DOHH2 (cell line): ENCODE results near the gene BHLHE40.

Source experiments
- H3F3A ChIP-seq: fragments of 200-600 bp; sonication (generic), shearing (Covaris generic); 2 replicates; pipeline ENCODE4 v1.6.0; 2016; ENCODE audit warnings: antibody characterized with exemption, mild to moderate bottlenecking; ENCODE audit not compliant: control insufficient read depth, insufficient read depth
- H3K27ac ChIP-seq: fragments of 200-600 bp; sonication (generic); 2 replicates; pipeline ENCODE4 v1.5.1; 2014; ENCODE audit warnings: low read depth, mild to moderate bottlenecking, low read length, moderate library complexity
- H3K27me3 ChIP-seq: fragments of 200-600 bp; sonication (generic); 2 replicates; pipeline ENCODE4 v1.6.1; 2014; ENCODE audit warnings: mild to moderate bottlenecking, low read length, mixed read lengths; ENCODE audit not compliant: control insufficient read depth
- H3K36me3 ChIP-seq: fragments of 200-600 bp; sonication (generic); 2 replicates; pipeline ENCODE4 v1.6.1; 2014; ENCODE audit warnings: mild to moderate bottlenecking, low read length, moderate library complexity, mixed read lengths; ENCODE audit not compliant: control insufficient read depth
- H3K4me1 ChIP-seq: fragments of 200-600 bp; sonication (generic); 2 replicates; pipeline ENCODE4 v1.6.1; 2014; ENCODE audit warnings: mild to moderate bottlenecking, low read length, mixed read lengths; ENCODE audit not compliant: control insufficient read depth
- H3K4me2 ChIP-seq: fragments of 200-600 bp; sonication (generic); 2 replicates; pipeline ENCODE4 v1.6.0; 2014; ENCODE audit warnings: mild to moderate bottlenecking, low read length, moderate library complexity
- H3K4me3 ChIP-seq: fragments of 200-600 bp; sonication (generic); 2 replicates; pipeline ENCODE4 v1.5.1; 2014; ENCODE audit warnings: mild to moderate bottlenecking, low read length, mixed read lengths
- H3K79me2 ChIP-seq: fragments of 200-600 bp; sonication (generic); 2 replicates; pipeline ENCODE4 v1.6.1; 2014; ENCODE audit warnings: mild to moderate bottlenecking, low read length, mixed read lengths; ENCODE audit not compliant: control insufficient read depth
- H3K9me2 ChIP-seq: fragments of 200-600 bp; sonication (generic); replicated peaks from 2 replicates; pipeline ENCODE4 v1.6.1; 2014; ENCODE audit warnings: mild to moderate bottlenecking, low read length, mixed read lengths; ENCODE audit not compliant: control insufficient read depth
- H3K9me3 ChIP-seq: fragments of 200-600 bp; sonication (generic); 2 replicates; pipeline ENCODE4 v1.6.1; 2014; ENCODE audit warnings: antibody characterized with exemption, low read length, mixed read lengths; ENCODE audit not compliant: control insufficient read depth, insufficient read depth
- H4K20me1 ChIP-seq: fragments of 200-600 bp; sonication (generic); 2 replicates; pipeline ENCODE4 v1.6.0; 2014; ENCODE audit warnings: low read depth, mild to moderate bottlenecking, antibody characterized with exemption, low read length, moderate library complexity; ENCODE audit not compliant: control insufficient read depth, insufficient read depth
- EZH2phosphoT487 ChIP-seq: fragments of 200-600 bp; sonication (generic); IDR thresholded peaks from 2 replicates; pipeline ENCODE4 v1.6.1; 2017; ENCODE audit warnings: borderline replicate concordance, mild to moderate bottlenecking, antibody characterized with exemption, low read length, moderate library complexity, mixed read lengths
- TF ChIP-seq, protein P1 (sequence below): fragments of 200-600 bp; sonication (generic); IDR thresholded peaks from one replicate; pipeline ENCODE4 v1.5.1; 2014; ENCODE audit warnings: antibody characterized with exemption, mild to moderate bottlenecking, low read depth, low read length; ENCODE audit not compliant: poor library complexity, severe bottlenecking

Gene BHLHE40

GRCh38 chr3:5010706-5011554 lies 31.7 kb downstream of the BHLHE40 start:
- peaks cover 9% of the 10 kb centered on the region; the same call in 1 of the 2 replicates for H4K20me1 ChIP-seq

GRCh38 chr3:5011555-5012256 lies 32.5 kb downstream of the BHLHE40 start:
- H3K4me2 ChIP-seq, result peak overlapping the region; percentile 80
- H4K20me1 ChIP-seq, result peaks cover 7% of the 10 kb centered on the region; the same call in 1 of the 2 replicates
- H3F3A ChIP-seq, result 0 out of 2 replicates have a peak, but pooled peaks cover 4% of the 10 kb centered on the region
- no peaks in the 10 kb centered on the region for H3K9me2 ChIP-seq
- no peaks in the 10 kb centered on the region for H3K9me3 ChIP-seq
- TF ChIP-seq EZH2phosphoT487, result no peak
- TF ChIP-seq, protein P1, sequence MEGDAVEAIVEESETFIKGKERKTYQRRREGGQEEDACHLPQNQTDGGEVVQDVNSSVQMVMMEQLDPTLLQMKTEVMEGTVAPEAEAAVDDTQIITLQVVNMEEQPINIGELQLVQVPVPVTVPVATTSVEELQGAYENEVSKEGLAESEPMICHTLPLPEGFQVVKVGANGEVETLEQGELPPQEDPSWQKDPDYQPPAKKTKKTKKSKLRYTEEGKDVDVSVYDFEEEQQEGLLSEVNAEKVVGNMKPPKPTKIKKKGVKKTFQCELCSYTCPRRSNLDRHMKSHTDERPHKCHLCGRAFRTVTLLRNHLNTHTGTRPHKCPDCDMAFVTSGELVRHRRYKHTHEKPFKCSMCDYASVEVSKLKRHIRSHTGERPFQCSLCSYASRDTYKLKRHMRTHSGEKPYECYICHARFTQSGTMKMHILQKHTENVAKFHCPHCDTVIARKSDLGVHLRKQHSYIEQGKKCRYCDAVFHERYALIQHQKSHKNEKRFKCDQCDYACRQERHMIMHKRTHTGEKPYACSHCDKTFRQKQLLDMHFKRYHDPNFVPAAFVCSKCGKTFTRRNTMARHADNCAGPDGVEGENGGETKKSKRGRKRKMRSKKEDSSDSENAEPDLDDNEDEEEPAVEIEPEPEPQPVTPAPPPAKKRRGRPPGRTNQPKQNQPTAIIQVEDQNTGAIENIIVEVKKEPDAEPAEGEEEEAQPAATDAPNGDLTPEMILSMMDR, result no peak
- peaks cover 49% of the 10 kb centered on the region for H3K27me3 ChIP-seq
- H3K27ac ChIP-seq, result peak overlapping the region; percentile 36
- peak overlapping the region; percentile 58 for H3K4me3 ChIP-seq
- H3K36me3 ChIP-seq, result no peaks in the 10 kb centered on the region
- H3K79me2 ChIP-seq, result no peaks in the 10 kb centered on the region
- peaks cover 58% of the 10 kb centered on the region for H3K4me1 ChIP-seq

More at GRCh38 chr3:5010706-5011554, 31.7 kb downstream of the BHLHE40 start:
- H3K4me2 ChIP-seq, result peak overlapping the region; percentile 80
- no peaks in the 10 kb centered on the region for H3K9me2 ChIP-seq
- H3K4me1 ChIP-seq, result peaks cover 55% of the 10 kb centered on the region
- no peaks in the 10 kb centered on the region for H3K9me3 ChIP-seq
- no peak for TF ChIP-seq EZH2phosphoT487
- TF ChIP-seq, protein P1, result no peak
- H3K79me2 ChIP-seq, result no peaks in the 10 kb centered on the region
- no peaks in the 10 kb centered on the region for H3K36me3 ChIP-seq
- peak overlapping the region; percentile 58 for H3K4me3 ChIP-seq
- 0 out of 2 replicates have a peak, but pooled peaks cover 4% of the 10 kb centered on the region for H3F3A ChIP-seq
- H3K27ac ChIP-seq, result no peak overlapping the region; the same call in 1 of the 2 replicates
- H3K27me3 ChIP-seq, result peaks cover 55% of the 10 kb centered on the region

DNA sequence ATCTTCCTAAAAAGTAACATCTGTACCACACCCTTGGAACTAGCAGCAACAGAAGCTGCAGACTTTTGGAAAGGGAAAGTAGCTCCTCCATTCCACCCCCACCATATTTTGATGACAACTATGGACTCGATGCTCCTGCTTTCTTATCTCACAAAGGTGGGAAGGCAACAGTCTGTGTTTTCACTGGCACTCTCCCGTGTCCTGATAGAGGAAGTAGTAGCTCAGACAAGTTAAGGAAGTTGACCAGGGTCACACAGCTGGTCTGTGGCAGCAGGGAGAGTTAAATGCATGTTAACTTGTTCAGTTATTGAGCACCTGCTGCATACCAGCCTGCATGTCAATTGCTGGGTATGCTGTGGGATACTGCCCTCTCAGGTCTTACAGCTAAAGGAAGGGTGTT lies 33.1 kb downstream of the BHLHE40 start:
- Histone ChIP-seq H3K79me2 (no peaks in the 10 kb centered on the region), H3K4me1 (peaks cover 53% of the 10 kb centered on the region), H3K27ac (peak overlapping the region; percentile 36), H3K4me2 (peak overlapping the region; percentile 80), H3K36me3 (no peaks in the 10 kb centered on the region), H3K9me2 (no peaks in the 10 kb centered on the region), H4K20me1 (peaks cover 6% of the 10 kb centered on the region; the same call in 1 of the 2 replicates), H3F3A (0 out of 2 replicates have a peak, but pooled peaks cover 4% of the 10 kb centered on the region), H3K9me3 (no peaks in the 10 kb centered on the region), H3K27me3 (peaks cover 42% of the 10 kb centered on the region), H3K4me3 (peak overlapping the region; percentile 58)
- TF ChIP-seq, protein P1, result no peak
- no peak for TF ChIP-seq EZH2phosphoT487
